HG03039 (cell line): ENCODE results near the gene CECR2.

Source experiments
- ATAC-seq: cut with Tn5 transposase; IDR thresholded peaks from one replicate; pipeline ENCODE4 v1.9.1; 2021; ENCODE audit warnings: mild to moderate bottlenecking, moderate library complexity; ENCODE audit not compliant: unreplicated experiment

Gene CECR2

GRCh38 chr22:17443405-17444203, 74.3 kb downstream of the CECR2 start:
- no peak for ATAC-seq

DNA sequence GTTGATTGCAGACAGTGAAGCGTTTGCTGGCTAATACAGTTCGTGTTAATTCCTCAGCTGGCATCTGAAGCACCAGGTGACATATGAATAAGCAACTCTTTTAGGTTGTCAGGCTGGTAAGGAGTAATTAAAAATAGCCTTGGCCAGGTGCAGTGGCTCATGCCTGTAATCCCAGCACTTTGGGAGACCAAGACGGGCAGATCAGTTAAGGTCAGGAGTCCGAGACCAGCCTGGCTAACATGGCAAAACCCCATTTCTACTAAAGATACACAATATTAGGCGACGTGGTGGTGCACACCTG, 74.9 kb downstream of the CECR2 start:
- no peak for ATAC-seq

DNA sequence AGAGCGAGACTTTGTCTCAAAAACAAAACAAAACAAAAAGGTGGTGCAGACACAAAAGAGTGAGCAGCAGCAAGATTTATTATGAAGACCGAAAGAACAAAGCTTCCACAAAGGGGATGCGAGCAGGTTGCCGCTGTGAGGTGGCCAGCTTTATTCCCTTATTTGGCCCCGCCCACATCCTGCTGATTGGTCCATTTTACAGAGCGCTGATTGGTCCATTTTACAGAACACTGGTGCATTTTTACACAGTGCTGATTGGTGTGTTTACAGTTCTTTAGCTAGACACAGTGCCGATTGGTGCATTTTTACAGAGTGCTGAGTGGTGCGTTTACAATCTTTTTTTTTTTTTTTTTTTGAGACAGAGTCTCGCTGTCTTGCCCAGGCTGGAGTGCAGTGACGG, 77.4 kb downstream of the CECR2 start:
- no peak for ATAC-seq

DNA sequence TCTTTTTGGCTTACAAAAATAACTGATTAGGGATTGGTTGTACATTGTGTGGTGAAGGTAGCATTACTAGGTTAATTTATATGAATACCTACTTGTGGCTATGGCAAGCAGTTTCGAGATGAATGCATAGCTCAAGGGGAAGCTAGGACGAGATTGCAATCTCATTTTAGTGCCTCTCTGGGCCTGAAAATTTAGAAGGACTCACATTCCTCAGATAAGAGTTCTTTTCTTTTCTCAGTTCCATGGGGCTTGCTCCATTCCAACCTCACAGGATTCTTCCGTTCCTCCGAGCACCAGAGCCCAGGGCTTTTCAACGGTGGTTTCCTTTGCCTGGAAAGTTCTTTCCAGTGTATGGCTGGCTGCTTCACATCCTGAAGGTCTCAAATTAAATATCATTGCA, 82.1 kb downstream of the CECR2 start:
- no peak for ATAC-seq

DNA sequence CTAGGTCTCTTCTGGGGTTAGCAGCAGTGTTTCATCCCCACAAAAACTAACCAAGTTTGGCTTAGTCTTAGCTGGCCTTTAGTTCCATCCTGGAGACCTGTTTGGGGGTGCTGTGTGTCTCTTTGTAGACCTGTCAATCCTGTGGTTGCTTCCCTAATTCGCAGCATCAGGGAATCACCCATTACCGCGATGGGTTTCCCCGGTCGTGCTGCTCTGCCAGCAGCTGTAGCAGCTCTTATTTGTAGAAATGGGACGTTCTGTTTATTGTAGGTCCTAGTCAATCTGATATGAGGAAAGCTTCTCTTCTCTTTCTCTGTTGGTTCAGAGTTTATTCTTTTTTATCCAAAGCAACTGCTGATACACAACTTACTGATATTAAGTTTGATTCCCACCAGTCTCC, 91.6 kb downstream of the CECR2 start:
- ATAC-seq = no peak

DNA sequence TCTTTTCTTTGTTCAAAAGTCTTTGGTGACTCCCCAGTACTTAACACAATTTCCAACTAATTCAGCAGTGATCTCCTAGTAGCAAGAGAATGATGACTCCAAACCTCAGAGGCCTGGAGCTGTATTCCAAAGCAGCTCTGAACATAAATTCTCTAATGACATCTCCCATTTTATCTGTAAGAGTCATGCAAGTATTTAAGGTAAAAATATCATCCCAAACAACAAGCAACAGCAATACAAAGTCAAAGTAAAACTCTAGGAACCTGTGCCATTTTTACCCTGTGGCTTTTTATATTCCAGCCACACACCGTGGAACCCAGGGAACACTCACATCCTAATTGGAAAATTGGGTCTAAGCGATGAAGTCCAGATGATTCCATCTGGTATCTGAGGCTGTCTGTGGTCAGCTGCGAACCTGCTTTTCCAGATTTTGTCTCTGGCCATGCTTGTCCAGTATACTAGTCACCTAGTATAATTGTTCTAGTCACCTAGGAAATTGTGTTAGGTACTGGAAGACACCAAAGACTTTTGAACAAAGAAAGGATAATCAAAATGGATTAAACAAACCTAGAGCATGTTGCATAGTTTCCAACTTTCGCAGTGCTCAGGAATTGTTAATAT, 101.7 kb downstream of the CECR2 start:
- ATAC-seq = no peak

- no peak for ATAC-seq
Measured at GRCh38 chr22:17471886-17472535, 102.8 kb downstream of the CECR2 start.

DNA sequence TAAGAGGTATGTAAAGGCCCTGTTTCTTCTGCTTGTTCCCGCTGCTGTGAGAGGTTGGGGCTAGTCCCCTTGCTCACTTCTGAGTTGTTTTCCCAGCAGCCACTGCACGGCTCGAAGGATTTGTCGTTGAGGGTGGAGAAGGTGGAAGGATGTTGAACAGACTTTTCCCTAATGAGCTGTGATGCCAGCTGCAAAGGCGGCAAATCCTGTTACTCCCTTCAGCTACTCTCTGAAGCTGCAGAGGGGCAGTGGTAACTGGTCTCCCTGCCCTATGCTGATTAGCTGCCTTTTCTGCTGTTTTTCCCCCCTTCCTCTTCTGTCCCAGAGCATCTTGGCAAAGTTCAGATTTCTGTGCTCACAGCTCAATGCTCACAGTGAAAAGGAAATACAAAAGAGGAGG, 103.7 kb downstream of the CECR2 start:
- no peak for ATAC-seq

GRCh38 chr22:17475318-17476230, 106.3 kb downstream of the CECR2 start:
- ATAC-seq = no peak

GRCh38 chr22:17476838-17477237, 107.6 kb downstream of the CECR2 start:
- ATAC-seq = no peak

DNA sequence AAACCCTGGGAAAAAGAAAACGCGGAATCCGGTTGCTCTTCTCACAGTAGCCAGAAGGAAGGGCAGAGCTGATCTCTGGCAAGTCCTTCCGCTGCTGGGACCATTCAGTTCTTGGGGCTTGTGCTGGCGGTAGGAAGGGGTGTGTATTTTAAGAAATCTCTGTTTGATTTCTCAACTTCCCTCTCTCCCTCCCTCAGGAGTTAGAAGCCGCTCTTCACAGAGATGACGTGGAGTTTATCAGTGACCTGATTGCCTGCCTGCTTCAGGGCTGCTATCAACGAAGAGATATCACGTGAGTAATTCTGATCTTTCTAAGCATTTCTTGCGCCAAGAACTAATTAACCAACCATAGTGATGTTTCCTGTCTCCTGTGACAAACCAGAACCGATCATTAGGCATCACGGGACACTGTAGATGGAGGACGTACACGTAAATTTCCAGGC, 108.2 kb downstream of the CECR2 start:
- no peak for ATAC-seq

GRCh38 chr22:17479135-17479534, 109.9 kb downstream of the CECR2 start:
- ATAC-seq = no peak

GRCh38 chr22:17481424-17481823, 112.2 kb downstream of the CECR2 start:
- ATAC-seq = no peak

DNA sequence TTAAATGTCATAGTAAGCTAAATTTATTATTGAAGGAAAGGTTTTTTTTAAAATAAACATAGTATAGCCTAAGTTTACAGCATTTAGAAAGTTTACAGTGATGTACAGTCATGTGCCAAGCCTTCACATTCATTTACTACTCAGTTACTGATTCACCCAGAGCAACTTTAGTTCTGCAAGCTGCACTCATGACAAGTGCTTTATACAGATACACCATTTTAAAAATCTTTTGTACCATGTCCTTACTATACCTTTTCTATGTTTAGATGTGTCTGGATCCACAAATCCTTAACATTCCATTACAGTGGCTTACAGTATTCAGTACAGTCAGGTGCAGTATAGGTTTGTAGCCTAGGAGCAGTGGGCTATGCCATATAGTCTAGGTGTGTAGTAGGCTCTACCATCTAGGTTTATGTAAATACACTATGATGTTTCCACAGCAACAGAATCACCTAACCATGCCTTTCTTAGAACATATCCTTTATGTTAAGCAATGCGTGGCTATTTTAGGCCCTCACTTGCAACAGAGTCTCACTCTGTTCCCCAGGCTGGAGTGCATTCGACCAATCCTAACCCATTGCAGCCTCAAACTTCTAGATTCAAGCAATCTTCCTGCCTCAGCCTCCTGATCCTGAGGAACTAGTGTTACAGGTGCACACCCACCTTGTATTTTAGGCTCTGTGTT, 114.6 kb downstream of the CECR2 start:
- no peak for ATAC-seq

DNA sequence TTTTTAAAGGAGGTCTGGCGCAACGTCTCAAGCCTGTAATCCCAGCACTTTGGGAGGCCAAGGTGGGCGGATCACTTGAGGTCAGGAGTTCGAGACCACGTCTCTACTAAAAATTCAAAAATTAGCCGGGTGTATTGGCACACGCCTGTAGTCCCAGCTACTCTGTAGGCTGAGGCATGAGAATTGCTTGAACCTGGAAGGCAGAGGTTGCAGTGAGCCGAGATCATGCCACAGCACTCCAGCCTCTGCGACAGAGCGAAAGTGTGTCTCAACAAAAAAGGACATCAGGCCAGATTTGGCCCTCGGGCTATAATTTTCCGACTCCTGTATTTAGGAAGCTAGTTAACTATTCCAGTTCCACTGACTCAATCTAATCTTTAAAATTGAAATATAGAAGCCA, 115.3 kb downstream of the CECR2 start:
- ATAC-seq = no peak

DNA sequence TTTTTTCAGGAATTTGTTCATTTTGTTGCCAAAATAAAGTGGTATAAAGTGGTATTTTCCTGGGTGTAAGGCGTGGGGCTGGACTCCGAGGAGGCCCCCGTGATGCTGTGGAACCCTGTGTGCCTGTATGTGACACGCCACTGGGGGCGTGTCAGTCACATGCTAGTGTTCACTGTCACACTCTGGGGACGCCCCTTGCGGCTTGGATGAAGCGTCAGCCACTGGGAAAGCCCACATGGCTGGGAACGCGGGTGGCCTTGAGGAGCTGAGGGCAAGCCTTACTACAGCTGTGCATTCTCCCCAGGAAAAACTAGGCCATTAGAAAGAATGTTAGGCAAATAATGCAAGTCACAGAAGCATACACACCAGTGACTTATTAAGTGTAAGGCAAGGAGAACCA, 117.1 kb downstream of the CECR2 start:
- ATAC-seq = no peak

DNA sequence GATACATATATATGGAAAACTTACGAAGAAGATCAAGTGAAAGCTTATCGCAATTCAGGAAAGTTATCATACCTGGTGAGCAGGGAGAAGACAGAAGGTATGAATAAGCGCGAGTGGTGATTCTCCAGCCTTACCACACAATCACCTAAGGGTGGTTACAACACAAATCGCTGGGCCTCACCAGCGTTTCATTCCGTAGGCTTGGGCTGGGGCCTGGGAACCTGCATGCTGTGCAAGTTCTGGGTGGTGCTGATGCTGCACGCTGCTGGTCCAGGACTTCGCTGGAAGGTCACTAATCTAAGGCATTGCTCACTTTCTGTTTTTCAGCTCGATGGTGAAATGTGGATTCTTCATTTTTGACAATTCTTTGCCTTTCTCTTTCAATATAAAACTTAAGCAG, 117.5 kb downstream of the CECR2 start:
- ATAC-seq = no peak

- ATAC-seq = no peak
Measured at GRCh38 chr22:17489101-17489500, 119.8 kb downstream of the CECR2 start.

DNA sequence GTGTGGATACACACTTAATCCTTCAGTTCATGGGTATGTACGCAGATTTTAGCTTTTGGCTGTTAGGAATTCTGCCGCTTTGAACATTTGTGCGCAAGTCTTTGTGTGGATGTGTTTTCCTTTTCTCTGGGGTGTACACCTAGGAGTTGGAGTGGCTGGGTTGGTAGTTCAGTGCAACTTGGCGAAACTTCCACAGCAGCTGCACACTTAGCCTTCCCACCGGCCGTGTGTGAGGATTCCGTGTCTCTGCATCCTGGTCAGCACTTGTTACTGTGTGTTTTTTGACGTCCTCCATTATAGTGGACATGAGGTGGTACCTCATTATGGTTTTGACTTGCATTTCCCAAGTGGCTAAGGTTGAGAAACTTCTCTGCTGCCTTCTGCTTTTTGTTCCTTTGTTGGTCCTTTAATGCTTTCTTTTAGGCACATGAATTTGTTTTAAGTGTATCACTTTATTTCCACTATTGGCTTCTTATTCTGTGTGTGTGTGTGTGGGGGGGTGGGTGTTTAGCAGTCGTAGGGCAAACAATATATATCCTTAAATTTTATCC, 121.9 kb downstream of the CECR2 start:
- no peak for ATAC-seq

DNA sequence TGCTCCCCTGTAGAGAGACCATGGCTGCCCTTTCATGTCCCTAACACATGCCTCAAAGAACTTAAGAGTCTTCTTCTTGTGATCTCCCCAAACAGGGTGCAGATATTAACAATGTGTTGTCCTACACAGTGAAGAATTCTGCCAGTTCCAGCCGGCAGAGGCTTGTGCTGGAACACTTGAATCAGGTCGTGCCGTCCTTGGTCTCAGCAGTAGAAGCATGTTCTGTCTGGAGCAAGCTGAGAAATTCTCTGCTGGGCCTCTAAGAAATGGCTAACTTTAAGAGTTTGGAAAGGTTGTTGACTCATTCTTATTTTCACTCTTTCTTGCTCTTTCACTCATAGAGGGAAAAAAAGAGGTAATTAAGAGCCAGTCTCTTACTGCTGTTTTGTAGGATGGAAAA, 123.0 kb downstream of the CECR2 start:
- no peak for ATAC-seq
